Measurements from ENCODE around the gene CNNM4. TPM values are rescaled to one million over a fixed set of nuclear protein-coding genes. Genes with fewer than 3 reads are reported as not detected.
"Not testable (repeated sequence)": the region's sequence is repeated elsewhere in the genome, so short reads cannot be mapped to it uniquely, and the experiment has no call there.

Gene CNNM4
- total RNA-seq, 3 donors from 2014 or later: 53.4 to 134 (median 101) TPM

- intact Hi-C loops (cut with DNase I, micrococcal nuclease): no loop called here
- H3K4me1 ChIP-seq (ENCODE audit: low read depth): peaks cover 5% of the 10 kb centered on the region
- DNase-seq (peak in 1 of 3 donors; percentile 67), ATAC-seq (peak; percentile 15)
- peaks cover 4% of the 10 kb centered on the region for H3K36me3 ChIP-seq (ENCODE audit: low read depth)
- H3K4me3 ChIP-seq: no peak overlapping the region
- H3K9me3 ChIP-seq: no peaks in the 10 kb centered on the region
- TF ChIP-seq CTCF (IDR thresholded peaks at IDR 0.05): no peak
Measured at GRCh38 chr2:96801786-96802595, 41.3 kb downstream of the CNNM4 start.

- Histone ChIP-seq H3K36me3 (ENCODE audit: low read depth) (peaks cover 4% of the 10 kb centered on the region), H3K9me3 (no peaks in the 10 kb centered on the region), H3K4me1 (ENCODE audit: low read depth) (peaks cover 5% of the 10 kb centered on the region), H3K4me3 (no peak overlapping the region)
- intact Hi-C loops (cut with DNase I, micrococcal nuclease): no loop called here
- TF ChIP-seq CTCF (IDR thresholded peaks at IDR 0.05): no peak
- ATAC-seq (no peak), DNase-seq (no peak)
Measured at GRCh38 chr2:96802721-96803120, 42.0 kb downstream of the CNNM4 start.

- no peak overlapping the region for H3K4me3 ChIP-seq
- no peak for ATAC-seq
- DNase-seq: no peak
- no peaks in the 10 kb centered on the region for H3K9me3 ChIP-seq
- peaks cover 4% of the 10 kb centered on the region for H3K36me3 ChIP-seq (ENCODE audit: low read depth)
- peaks cover 5% of the 10 kb centered on the region for H3K4me1 ChIP-seq (ENCODE audit: low read depth)
- intact Hi-C loops (cut with DNase I, micrococcal nuclease): no loop called here
- TF ChIP-seq CTCF (IDR thresholded peaks at IDR 0.05): no peak
Measured at GRCh38 chr2:96804986-96805385, 44.3 kb downstream of the CNNM4 start.

GRCh38 chr2:96805946-96806345 lies 45.2 kb downstream of the CNNM4 start:
- intact Hi-C loops (cut with DNase I, micrococcal nuclease); DNase-seq; H3K9me3 ChIP-seq; H3K4me3 ChIP-seq; ATAC-seq; H3K4me1 ChIP-seq (ENCODE audit: low read depth); H3K36me3 ChIP-seq (ENCODE audit: low read depth): not testable (repeated sequence)

- no peaks in the 10 kb centered on the region for H3K9me3 ChIP-seq
- no peak for TF ChIP-seq CTCF (IDR thresholded peaks at IDR 0.05)
- no peaks in the 10 kb centered on the region for H3K36me3 ChIP-seq (ENCODE audit: low read depth)
- H3K4me3 ChIP-seq: no peak overlapping the region
- no peaks in the 10 kb centered on the region for H3K4me1 ChIP-seq (ENCODE audit: low read depth)
- ATAC-seq (peak; percentile 59), DNase-seq (peak in 1 of 3 donors; percentile 62)
- intact Hi-C loops (cut with DNase I, micrococcal nuclease): no loop called here
Measured at GRCh38 chr2:96806468-96807126, 45.9 kb downstream of the CNNM4 start.

GRCh38 chr2:96807127-96807471 lies 46.4 kb downstream of the CNNM4 start:
- H3K4me3 ChIP-seq: no peak overlapping the region
- intact Hi-C loops (cut with DNase I, micrococcal nuclease): no loop called here
- H3K36me3 ChIP-seq (ENCODE audit: low read depth): no peaks in the 10 kb centered on the region
- H3K9me3 ChIP-seq: no peaks in the 10 kb centered on the region
- H3K4me1 ChIP-seq (ENCODE audit: low read depth): no peaks in the 10 kb centered on the region
- no peak for TF ChIP-seq CTCF (IDR thresholded peaks at IDR 0.05)
- DNase-seq: no peak
- ATAC-seq: no peak
